HG02970 (cell line): ENCODE data around the gene ZNF276.
"Not testable (repeated sequence)": the region's sequence is repeated elsewhere in the genome, so short reads cannot be mapped to it uniquely, and the experiment has no call there.

Experiments used
- ATAC-seq: cut with Tn5 transposase; IDR thresholded peaks from one replicate; pipeline ENCODE4 v1.9.1; 2021; ENCODE audit warnings: mild to moderate bottlenecking, moderate library complexity, moderate number of reproducible peaks; ENCODE audit not compliant: unreplicated experiment, low FRiP score

Gene ZNF276

DNA sequence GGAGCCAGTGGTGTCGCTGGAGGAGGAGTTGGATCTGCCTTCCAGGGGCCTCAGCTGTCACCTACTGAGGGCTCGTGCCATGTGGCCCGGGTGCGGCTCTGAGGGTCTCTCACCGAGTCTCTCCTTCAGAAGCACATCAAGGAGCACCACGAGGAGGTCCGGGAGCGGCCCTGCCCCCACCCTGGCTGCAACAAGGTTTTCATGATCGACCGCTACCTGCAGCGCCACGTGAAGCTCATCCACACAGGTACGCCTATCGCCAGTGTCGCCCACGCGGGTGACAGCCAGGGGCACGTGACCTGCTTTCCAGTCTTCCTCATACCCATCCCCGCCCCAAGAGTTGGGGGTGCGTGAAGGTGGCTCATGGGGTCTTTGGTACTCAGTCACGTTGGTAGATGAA is 12.5 kb downstream of the ZNF276 start:
- ATAC-seq, result no peak

- no peak for ATAC-seq
Measured at GRCh38 chr16:89736554-89736953, 15.2 kb downstream of the ZNF276 start.

- ATAC-seq, result no peak
Measured at GRCh38 chr16:89737341-89738071, 16.2 kb downstream of the ZNF276 start.

GRCh38 chr16:89738072-89738377 is 16.7 kb downstream of the ZNF276 start:
- no peak for ATAC-seq

DNA sequence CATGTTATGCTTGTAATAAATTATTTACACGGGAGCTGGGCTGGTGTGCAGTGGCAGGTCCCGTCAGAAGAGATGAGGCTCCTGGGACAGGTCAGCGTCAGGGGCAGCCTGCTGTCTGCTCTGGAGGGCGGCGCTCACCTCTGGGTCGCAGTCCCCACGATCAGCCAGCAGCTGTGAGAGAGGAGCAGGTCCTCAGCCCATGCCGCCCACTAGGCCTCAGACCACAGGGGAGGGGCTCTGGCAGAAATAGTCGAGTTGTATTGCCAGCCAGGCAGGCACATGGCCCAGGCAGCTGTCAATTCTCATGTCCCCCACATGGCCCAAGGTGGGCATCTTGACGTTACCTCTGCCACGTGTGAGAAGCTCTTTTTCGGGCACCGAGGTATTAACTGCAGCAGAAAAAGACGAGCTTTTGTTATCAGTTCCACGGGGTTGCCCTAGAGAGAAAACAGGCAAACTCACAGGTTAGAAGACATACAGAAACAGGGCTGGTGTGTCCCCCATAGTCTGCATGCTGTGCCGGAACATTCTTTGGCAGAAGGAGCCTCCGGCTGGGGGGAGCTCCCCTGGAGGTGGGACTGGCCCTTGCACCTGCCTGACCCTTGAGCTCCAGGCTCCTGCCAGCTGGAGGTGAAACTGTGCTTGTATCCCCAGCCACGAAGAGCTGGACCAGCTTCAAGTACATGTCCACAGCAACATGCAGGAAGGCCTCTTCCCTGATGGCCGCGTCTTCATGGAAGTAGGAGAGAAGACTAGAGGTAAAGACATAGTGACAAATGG is 17.4 kb downstream of the ZNF276 start:
- ATAC-seq, result no peak

DNA sequence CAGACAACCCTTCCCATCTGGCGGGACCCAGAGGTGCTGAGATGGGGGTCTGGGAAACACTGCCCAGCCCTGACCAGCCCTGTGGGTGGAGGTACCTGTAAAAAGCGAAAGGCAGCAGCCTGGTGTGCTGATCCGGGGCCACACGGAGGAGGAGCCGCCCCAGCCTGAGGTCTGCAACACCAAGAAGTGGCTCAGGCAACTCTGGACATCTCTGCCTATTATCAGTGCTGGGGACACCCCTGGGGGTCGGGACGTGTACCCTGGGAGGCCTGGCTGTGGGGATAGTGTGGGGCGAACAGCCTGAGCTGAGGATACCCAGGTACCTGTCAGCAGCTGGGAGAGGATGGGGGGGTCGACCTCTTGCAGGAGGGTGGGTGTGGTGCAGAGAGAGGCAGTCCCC is 18.0 kb downstream of the ZNF276 start:
- ATAC-seq, result no peak

DNA sequence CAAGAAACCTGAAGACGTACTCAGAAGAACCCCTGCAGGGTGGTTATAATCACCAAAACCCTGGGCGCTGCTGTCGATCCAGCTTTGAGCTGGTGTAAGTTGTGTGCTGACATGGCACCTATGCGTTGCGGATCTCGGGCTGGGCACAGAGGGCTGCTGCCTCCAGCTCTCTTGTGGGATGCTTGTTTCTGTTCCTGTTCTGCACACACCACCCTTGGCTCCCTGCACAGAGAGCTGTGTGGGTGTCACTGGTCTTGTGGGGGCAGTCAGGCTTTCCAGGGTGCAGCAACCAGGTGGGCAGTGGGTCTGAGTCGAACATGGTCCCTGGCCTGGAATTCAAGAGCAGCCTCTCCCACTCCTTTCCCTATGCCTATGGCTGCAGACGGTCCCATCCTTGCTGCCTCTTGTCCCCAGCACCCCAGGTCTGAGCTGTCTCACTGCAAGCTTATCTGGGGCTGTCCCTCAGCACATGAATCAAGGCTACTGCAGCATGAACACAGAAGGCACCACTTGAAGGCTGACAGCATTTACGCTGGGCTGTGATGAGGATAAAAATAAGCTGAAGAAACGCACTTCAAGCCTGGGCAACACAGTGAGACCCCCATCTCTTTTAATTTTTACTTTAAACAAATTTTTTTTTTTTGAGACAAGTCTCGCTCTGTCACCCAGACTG is 20.1 kb downstream of the ZNF276 start:
- ATAC-seq, result no peak

- ATAC-seq, result no peak
Measured at GRCh38 chr16:89742948-89743347, 21.6 kb downstream of the ZNF276 start.

DNA sequence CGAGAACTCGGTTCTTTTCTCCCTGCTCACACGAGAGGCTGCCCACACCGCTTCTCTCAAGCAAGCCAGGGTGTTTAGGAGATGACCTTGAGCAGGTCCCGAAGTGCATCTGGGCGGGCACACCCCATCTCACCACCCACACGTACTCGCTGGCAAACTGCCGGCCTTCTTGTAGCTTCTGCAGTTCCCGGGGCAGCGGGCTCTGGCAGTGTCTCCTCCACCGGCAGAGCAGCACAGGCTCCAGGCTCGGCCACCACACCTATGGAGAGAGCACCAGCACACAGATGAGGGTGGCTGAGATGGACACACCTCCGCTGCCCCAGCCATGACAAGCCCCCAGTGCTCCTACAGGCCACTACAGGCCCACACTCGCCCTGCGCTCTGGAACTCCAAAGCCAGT is 23.5 kb downstream of the ZNF276 start:
- no peak for ATAC-seq

GRCh38 chr16:89746043-89746442 is 24.7 kb downstream of the ZNF276 start:
- no peak for ATAC-seq

DNA sequence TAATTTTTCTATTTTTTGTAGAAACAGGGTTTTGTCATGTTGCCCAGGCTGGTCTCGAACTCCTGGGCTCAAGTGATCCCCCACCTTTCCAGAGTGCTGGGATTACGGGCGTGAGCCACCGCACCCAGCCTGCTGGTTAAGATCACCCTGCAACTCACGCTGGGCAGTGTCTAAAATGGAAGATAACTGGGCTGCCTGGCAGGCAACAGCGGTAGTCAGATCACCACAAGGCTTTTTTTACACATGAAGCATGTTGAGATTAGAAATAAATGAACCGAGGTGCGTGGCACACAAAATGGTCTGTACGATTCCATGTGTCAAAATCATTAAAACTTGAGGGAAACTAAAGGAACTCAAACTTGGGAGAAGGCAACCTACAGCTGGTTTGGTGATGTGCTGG is 26.7 kb downstream of the ZNF276 start:
- no peak for ATAC-seq

DNA sequence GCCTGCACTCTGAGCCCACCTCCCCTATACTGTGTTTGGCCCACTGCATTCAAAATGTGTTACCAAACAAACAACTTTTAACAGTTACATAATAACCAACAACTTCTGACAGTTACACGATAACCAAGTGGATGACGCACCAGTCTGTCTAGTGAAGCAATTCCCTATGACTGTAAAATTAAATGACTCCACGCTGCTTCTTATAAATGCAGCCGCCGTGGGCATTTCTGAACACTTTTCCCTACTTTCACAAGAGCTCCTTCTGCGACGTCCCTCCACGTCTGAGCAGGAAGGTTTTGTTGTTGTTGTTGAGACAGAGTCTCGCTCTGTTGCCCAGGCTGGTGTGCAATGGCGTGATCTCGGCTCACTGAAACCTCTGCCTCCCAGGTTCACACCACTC is 27.6 kb downstream of the ZNF276 start:
- ATAC-seq, result no peak

- ATAC-seq, result no peak
Measured at GRCh38 chr16:89749637-89750036, 28.3 kb downstream of the ZNF276 start.

- no peak for ATAC-seq
Measured at GRCh38 chr16:89759746-89760340, 38.5 kb downstream of the ZNF276 start.

DNA sequence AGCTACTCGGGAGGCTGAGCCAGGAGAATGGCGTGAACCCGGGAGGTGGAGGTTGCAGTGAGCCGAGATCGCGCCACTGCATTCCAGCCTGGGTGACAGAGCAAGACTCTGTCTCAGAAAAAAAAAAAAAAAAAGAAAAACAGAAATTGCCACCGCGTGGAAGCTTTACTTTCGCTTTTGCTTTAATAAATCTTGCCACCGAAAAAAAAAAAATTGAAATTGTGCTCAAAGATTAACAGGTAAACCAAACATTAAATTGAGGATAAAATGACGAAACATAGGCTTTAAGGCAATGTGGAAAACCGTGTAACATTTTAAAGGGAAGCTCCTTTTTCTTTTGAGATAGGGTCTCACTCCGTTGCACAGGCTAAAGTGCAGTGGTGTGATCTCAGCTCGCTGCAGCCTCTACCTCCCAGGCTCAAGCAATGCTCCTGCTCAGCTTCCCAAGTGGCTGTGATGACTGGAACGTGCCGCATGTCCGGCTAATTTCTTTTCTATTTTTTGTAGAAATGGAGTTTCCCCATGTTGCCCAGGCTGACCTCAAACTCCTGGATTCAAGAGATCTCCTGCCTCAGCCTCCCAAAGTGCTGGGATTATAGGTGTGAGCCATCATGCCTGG is 40.1 kb downstream of the ZNF276 start:
- no peak for ATAC-seq

GRCh38 chr16:89764711-89765201 is 43.4 kb downstream of the ZNF276 start:
- ATAC-seq, result peak; percentile 87

DNA sequence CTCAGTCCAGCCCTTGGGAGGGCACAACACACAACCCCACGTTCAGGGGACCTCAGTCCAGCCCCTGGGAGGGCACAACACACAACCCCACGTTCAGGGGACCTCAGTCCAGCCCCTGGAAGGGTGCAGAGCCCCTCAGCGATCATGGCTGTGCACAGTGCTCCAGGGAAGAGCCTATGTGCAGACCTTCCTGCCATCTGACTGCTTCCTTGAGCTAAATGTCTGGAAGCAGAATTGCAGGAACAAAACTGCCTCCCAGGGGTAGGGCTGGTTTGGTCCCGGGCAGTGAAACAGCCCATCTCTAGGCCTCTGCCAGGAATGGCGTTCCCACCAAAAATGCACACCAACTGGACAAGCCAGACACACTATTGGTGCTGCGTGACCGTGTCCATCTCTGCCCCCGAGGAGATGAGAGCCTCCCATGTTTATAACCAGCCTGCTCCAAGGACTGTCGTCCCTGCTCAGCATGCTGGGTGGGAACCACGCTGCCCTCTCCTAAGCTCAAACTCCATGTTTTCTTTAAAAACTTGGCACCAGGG is 44.0 kb downstream of the ZNF276 start:
- ATAC-seq, result peak; percentile 16

DNA sequence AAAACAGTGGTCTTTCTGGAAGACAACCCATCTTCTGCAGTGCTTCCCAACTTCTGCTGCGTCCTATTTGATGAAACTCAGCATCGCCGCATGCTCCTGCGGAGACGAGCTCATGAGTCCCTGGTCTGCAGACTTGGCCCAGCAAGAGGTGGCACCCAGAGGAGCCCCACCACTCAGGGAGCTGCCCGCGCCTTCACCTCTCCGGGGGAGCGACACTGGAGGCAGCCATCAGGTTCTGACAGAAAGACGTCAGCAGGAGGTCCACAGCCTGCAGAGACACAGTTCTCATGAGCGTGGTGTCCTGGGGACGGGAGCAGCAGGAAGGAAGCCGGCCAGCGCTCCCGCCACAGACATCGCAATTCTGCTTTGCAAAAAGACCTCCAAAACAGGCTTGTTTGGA is 49.0 kb downstream of the ZNF276 start:
- ATAC-seq, result no peak

DNA sequence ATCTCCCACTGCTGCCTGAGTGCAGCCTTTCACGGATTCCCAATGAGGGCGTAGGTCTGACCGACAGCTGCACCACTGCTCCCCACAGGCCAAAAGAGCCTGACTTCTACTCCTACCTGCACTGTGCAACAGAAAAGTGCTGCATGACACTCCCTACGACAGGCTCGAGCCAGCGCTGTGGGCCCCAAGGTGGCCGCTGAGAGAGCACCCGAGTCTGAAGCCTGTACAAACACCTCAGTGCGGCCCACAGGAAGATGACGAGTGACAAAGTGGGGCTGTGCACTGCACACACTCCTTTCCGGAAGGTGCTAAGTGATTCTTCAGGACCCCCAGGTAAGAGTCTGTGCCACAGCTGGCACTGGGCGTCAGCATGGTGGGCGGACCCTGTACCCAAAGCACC is 53.9 kb downstream of the ZNF276 start:
- ATAC-seq, result no peak

DNA sequence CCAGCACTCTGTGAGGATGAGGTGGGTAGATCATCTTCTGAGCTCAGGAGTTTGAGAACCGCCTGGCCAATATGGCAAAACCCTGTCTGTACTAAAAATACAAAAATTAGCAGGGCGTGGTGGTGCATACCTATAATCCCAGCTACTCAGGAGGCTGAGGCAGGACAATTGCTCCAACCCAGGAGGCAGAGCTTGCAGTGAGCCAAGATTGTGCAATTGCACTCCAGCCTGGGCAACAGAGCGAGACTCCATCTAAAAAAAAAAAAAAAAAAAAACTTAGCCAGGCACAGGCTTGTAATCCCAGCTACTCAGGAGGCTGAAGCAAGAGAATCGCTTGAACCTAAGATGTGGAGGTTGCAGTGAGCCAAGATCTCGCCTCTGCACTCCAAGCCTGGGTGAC is 56.9 kb downstream of the ZNF276 start:
- ATAC-seq, result not testable (repeated sequence)
